H9 (cell line): ENCODE measurements around the gene RCAN3. TPM values are rescaled to one million over a fixed set of nuclear protein-coding genes. Genes with fewer than 3 reads are reported as not detected.
"Not testable (repeated sequence)": the region's sequence is repeated elsewhere in the genome, so short reads cannot be mapped to it uniquely, and the experiment has no call there.

Experiments
- DNase-seq: peaks from one replicate; pipeline ENCODE4 v3.0.0-alpha.2; 2017
- H2AFZ ChIP-seq: one replicate; pipeline ENCODE4 v1.6.1; 2013; ENCODE audit warnings: mild to moderate bottlenecking, low read length, control low read depth, moderate library complexity
- H2AK5ac ChIP-seq: 2 replicates; pipeline ENCODE4 v1.6.1; 2013; ENCODE audit warnings: low read length, control low read depth, mixed read lengths; ENCODE audit not compliant: insufficient read length
- H2BK120ac ChIP-seq: one replicate; pipeline ENCODE4 v1.6.1; 2013; ENCODE audit warnings: low read depth, mild to moderate bottlenecking, low read length, control low read depth, inconsistent platforms; ENCODE audit not compliant: poor library complexity, severe bottlenecking
- H2BK12ac ChIP-seq: 2 replicates; pipeline ENCODE4 v1.6.1; 2013; ENCODE audit warnings: low read length, control low read depth, mixed read lengths, low read depth; ENCODE audit not compliant: insufficient read length
- H2BK15ac ChIP-seq: 2 replicates; pipeline ENCODE4 v1.6.1; 2013; ENCODE audit warnings: low read depth, low read length, control low read depth
- H2BK20ac ChIP-seq: one replicate; pipeline ENCODE4 v1.6.1; 2013; ENCODE audit warnings: low read depth, mild to moderate bottlenecking, low read length, control low read depth, inconsistent platforms; ENCODE audit not compliant: poor library complexity, severe bottlenecking
- H2BK5ac ChIP-seq: 2 replicates; pipeline ENCODE4 v1.6.1; 2013; ENCODE audit warnings: low read length, control low read depth, mixed read lengths; ENCODE audit not compliant: insufficient read length
- H3K14ac ChIP-seq: 2 replicates; pipeline ENCODE4 v1.6.1; 2013; ENCODE audit warnings: low read length, control low read depth; ENCODE audit not compliant: insufficient read depth
- H3K18ac ChIP-seq: 2 replicates; pipeline ENCODE4 v1.6.1; 2013; ENCODE audit warnings: low read depth, mild to moderate bottlenecking, mixed read lengths, low read length, control low read depth; ENCODE audit not compliant: insufficient read length
- H3K23ac ChIP-seq: 2 replicates; pipeline ENCODE4 v1.6.1; 2013; ENCODE audit warnings: low read length, control low read depth, mixed read lengths, low read depth; ENCODE audit not compliant: insufficient read length
- H3K23me2 ChIP-seq: 2 replicates; pipeline ENCODE4 v1.6.1; 2013; ENCODE audit warnings: low read depth, mild to moderate bottlenecking, mixed read lengths, low read length, control low read depth; ENCODE audit not compliant: insufficient read length, poor library complexity, severe bottlenecking
- H3K27ac ChIP-seq: 2 replicates; pipeline ENCODE4 v1.5.1; 2013; ENCODE audit warnings: low read length, control low read depth, mixed read lengths, low read depth; ENCODE audit not compliant: insufficient read length
- H3K27me3 ChIP-seq: 2 replicates; pipeline ENCODE4 v1.6.1; 2013; ENCODE audit warnings: low read length, control low read depth, inconsistent platforms; ENCODE audit not compliant: insufficient read depth
- H3K4ac ChIP-seq: 2 replicates; pipeline ENCODE4 v1.6.1; 2013; ENCODE audit warnings: low read depth, mild to moderate bottlenecking, control low read depth, inconsistent platforms, low read length, moderate library complexity
- H3K4me1 ChIP-seq: 2 replicates; pipeline ENCODE4 v1.6.1; 2013; ENCODE audit warnings: low read length, control low read depth, inconsistent platforms; ENCODE audit not compliant: insufficient read depth
- H3K4me2 ChIP-seq: 2 replicates; pipeline ENCODE4 v1.6.1; 2013; ENCODE audit warnings: low read length, control low read depth, mixed read lengths; ENCODE audit not compliant: insufficient read length, insufficient read depth
- H3K56ac ChIP-seq: 2 replicates; pipeline ENCODE4 v1.6.1; 2013; ENCODE audit warnings: low read depth, mild to moderate bottlenecking, mixed read lengths, low read length, control low read depth; ENCODE audit not compliant: insufficient read length
- H3K79me1 ChIP-seq: 2 replicates; pipeline ENCODE4 v1.6.1; 2013; ENCODE audit warnings: low read depth, mild to moderate bottlenecking, moderate library complexity, low read length, control low read depth, inconsistent platforms; ENCODE audit not compliant: insufficient read depth, poor library complexity, severe bottlenecking
- H3K79me2 ChIP-seq: 2 replicates; pipeline ENCODE4 v1.6.1; 2013; ENCODE audit warnings: low read length, control low read depth, inconsistent platforms; ENCODE audit not compliant: insufficient read depth
- H3K9ac ChIP-seq: 2 replicates; pipeline ENCODE4 v1.6.1; 2013; ENCODE audit warnings: low read length, control low read depth, mixed read lengths; ENCODE audit not compliant: insufficient read length; ENCODE audit errors: extremely low read depth
- H3K9me3 ChIP-seq: one replicate; pipeline ENCODE4 v1.6.1; 2013; ENCODE audit warnings: low read depth, low read length, inconsistent platforms; ENCODE audit not compliant: control insufficient read depth
- H3T11ph ChIP-seq: one replicate; pipeline ENCODE4 v1.6.1; 2013; ENCODE audit warnings: mild to moderate bottlenecking, low read length, control low read depth, inconsistent platforms
- H4K20me1 ChIP-seq: one replicate; pipeline ENCODE4 v1.6.1; 2013; ENCODE audit not compliant: control insufficient read depth, insufficient read length, insufficient read depth
- H4K5ac ChIP-seq: 2 replicates; pipeline ENCODE4 v1.6.1; 2013; ENCODE audit warnings: low read depth, mild to moderate bottlenecking, mixed read lengths, low read length, control low read depth; ENCODE audit not compliant: insufficient read length
- H4K8ac ChIP-seq: replicated peaks from 2 replicates; pipeline ENCODE4 v1.6.1; 2013; ENCODE audit warnings: low read length, control low read depth, mixed read lengths, low read depth; ENCODE audit not compliant: insufficient read length
- H4K91ac ChIP-seq: 2 replicates; pipeline ENCODE4 v1.6.1; 2013; ENCODE audit warnings: low read depth, mild to moderate bottlenecking, moderate library complexity, mixed read lengths, low read length, control low read depth; ENCODE audit not compliant: insufficient read length
- H3K27ac Mint-ChIP-seq, 3 experiments: 2 replicates in 2 of 3; 3 replicates in 1 of 3; pipeline ENCODE4 v1.8.0; 2020 to 2021; ENCODE audit warnings: mixed read lengths in 3 of 3, mild to moderate bottlenecking in 1 of 3, moderate library complexity in 1 of 3
- H3K27me3 Mint-ChIP-seq: 2 replicates; pipeline ENCODE4 v1.8.0; 2021; ENCODE audit warnings: low read depth, mild to moderate bottlenecking, moderate library complexity, mixed read lengths
- H3K36me3 Mint-ChIP-seq, 3 experiments: 2 replicates in 2 of 3; 3 replicates in 1 of 3; pipeline ENCODE4 v1.8.0; 2020 to 2021; ENCODE audit warnings: low read depth in 3 of 3, mixed read lengths in 3 of 3; ENCODE audit not compliant: insufficient read depth in 1 of 3
- H3K4me1 Mint-ChIP-seq, 2 experiments: 2 replicates each; pipeline ENCODE4 v1.8.0; 2020; ENCODE audit warnings: mixed read lengths in 2 of 2
- H3K4me3 Mint-ChIP-seq, 2 experiments: 2 replicates in 1 of 2; 3 replicates in 1 of 2; pipeline ENCODE4 v1.8.0; 2020 to 2021; ENCODE audit warnings: mild to moderate bottlenecking in 2 of 2, mixed read lengths in 2 of 2, moderate library complexity in 1 of 2
- H3K9me3 Mint-ChIP-seq, 2 experiments: 2 replicates in 1 of 2; 3 replicates in 1 of 2; pipeline ENCODE4 v1.8.0; 2020; ENCODE audit warnings: mild to moderate bottlenecking in 2 of 2, mixed read lengths in 2 of 2, moderate library complexity in 1 of 2
- WGBS: extraction: QIAGEN DNeasy Blood & Tissue Kit; methylation state at CpG from one replicate; pipeline ENCODE4 v1.1.7; 2013; ENCODE audit warnings: missing lambda C conversion rate, low lambda C conversion rate, mixed read lengths; ENCODE audit not compliant: insufficient read length; ENCODE audit errors: extremely low coverage; 5-methylcytosine and 5-hydroxymethylcytosine counted together
- total RNA-seq: library from RNA; stranded (reverse); gene quantifications from 2 replicates; pipeline ENCODE4 v1.2.1, GENCODE V29; 2021
- TF ChIP-seq, protein P1 (sequence below): fragments of 200-600 bp; sonication (generic); conservative IDR thresholded peaks from 3 replicates; pipeline ENCODE4 v1.8.0; 2021; ENCODE audit warnings: antibody characterized with exemption, mild to moderate bottlenecking

The RCAN3 gene
- total RNA-seq, 1 experiment from 2014 or later, result 13.0 TPM

DNA sequence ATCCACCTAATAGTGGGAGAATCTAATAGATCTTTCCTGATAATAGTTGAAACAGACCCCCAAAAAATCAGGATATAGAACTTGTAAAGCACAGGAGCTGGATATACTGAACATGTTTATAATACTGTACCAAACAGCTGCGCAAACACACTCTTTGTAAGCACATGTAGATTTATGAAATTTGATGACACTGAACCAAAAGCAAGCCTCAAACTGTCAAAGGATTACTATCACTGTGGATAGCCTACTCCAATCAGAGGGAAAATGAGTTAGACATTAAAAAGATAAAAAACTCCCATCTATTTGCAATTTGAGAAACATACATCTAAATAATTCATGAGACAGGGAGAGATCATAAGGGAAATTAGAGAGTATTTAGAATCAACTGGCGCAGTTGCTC, 26.1 kb downstream of the RCAN3 start:
- Histone ChIP-seq H3K56ac (no peak overlapping the region), H2BK15ac (no peak overlapping the region), H3K14ac (no peak overlapping the region), H3K4me2 (no peak overlapping the region), H3K27me3 (no peaks in the 10 kb centered on the region), H3K23me2 (no peaks in the 10 kb centered on the region), H4K20me1 (no peaks in the 10 kb centered on the region), H3K4me1 (no peaks in the 10 kb centered on the region), H2BK20ac (no peak overlapping the region), H3T11ph (no peak overlapping the region), H4K5ac (no peak overlapping the region), H3K27ac (no peak overlapping the region), H3K79me1 (no peaks in the 10 kb centered on the region), H3K9me3 (no peaks in the 10 kb centered on the region), H3K9ac (no peak overlapping the region), H2AFZ (no peak overlapping the region), H3K4ac (no peak overlapping the region), H3K23ac (no peak overlapping the region), H2BK120ac (no peak overlapping the region), H2BK5ac (no peak overlapping the region), H3K79me2 (no peaks in the 10 kb centered on the region), H3K18ac (no peak overlapping the region), H4K91ac (no peak overlapping the region), H2AK5ac (no peak overlapping the region), H2BK12ac (no peak overlapping the region), H4K8ac (no peak overlapping the region)
- Mint-ChIP-seq H3K4me3 (no peak overlapping the region), H3K9me3 (no peaks in the 10 kb centered on the region), H3K4me1 (no peaks in the 10 kb centered on the region; a peak in 1 of 4 replicates), H3K36me3 (peaks cover 4 to 18% (median 6%) of the 10 kb centered on the region in 3 experiments; a peak in 5 of 7 replicates), H3K27me3 (no peaks in the 10 kb centered on the region), H3K27ac (no peak overlapping the region)
- TF ChIP-seq, protein P1, sequence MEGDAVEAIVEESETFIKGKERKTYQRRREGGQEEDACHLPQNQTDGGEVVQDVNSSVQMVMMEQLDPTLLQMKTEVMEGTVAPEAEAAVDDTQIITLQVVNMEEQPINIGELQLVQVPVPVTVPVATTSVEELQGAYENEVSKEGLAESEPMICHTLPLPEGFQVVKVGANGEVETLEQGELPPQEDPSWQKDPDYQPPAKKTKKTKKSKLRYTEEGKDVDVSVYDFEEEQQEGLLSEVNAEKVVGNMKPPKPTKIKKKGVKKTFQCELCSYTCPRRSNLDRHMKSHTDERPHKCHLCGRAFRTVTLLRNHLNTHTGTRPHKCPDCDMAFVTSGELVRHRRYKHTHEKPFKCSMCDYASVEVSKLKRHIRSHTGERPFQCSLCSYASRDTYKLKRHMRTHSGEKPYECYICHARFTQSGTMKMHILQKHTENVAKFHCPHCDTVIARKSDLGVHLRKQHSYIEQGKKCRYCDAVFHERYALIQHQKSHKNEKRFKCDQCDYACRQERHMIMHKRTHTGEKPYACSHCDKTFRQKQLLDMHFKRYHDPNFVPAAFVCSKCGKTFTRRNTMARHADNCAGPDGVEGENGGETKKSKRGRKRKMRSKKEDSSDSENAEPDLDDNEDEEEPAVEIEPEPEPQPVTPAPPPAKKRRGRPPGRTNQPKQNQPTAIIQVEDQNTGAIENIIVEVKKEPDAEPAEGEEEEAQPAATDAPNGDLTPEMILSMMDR, result no peak
- no CpG with 5 or more reads among the region's 2 CpGs for WGBS
- DNase-seq, result no peak

DNA sequence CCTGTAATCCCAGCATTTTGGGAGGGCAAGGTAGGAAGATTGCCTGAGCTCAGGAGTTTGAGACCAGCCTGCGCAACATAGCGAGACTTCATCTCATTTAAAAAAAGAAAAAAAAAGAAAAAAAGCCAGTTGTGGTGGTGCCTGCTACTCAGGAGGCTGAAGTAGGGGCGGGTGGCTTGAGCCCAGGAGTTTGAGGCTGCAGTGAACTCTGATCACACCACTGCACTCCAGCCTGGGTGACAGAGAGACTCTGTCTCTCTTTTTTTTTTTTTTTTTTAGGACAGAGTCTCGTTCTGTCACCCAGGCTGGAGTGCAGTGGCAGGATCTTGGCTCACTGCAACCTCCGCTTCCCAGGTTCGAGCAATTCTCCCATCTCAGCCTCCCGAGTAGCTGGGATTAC, 26.7 kb downstream of the RCAN3 start:
- not testable (repeated sequence) for H2BK120ac ChIP-seq, H2BK15ac ChIP-seq, H2AK5ac ChIP-seq, H4K8ac ChIP-seq, H3K9me3 ChIP-seq, H3K27ac ChIP-seq, H3K4me3 Mint-ChIP-seq, H3K56ac ChIP-seq, H2AFZ ChIP-seq, H4K20me1 ChIP-seq, H3K23me2 ChIP-seq, H4K91ac ChIP-seq, H3K18ac ChIP-seq, H3K27ac Mint-ChIP-seq, H2BK12ac ChIP-seq, H3K27me3 ChIP-seq, H3K23ac ChIP-seq, H3K9ac ChIP-seq, H4K5ac ChIP-seq, H2BK5ac ChIP-seq, H3K4me1 Mint-ChIP-seq, H3K79me2 ChIP-seq, H3K4me2 ChIP-seq, H2BK20ac ChIP-seq, H3K4ac ChIP-seq, H3T11ph ChIP-seq, H3K79me1 ChIP-seq, H3K27me3 Mint-ChIP-seq, H3K9me3 Mint-ChIP-seq, DNase-seq, H3K14ac ChIP-seq, H3K4me1 ChIP-seq
- peaks cover 4 to 23% (median 10%) of the 10 kb centered on the region in 3 experiments; a peak in 5 of 7 replicates for H3K36me3 Mint-ChIP-seq
- no CpG with 5 or more reads among the region's 7 CpGs for WGBS
